ENCODE results near the gene ACTL7A.

Gene ACTL7A

DNA sequence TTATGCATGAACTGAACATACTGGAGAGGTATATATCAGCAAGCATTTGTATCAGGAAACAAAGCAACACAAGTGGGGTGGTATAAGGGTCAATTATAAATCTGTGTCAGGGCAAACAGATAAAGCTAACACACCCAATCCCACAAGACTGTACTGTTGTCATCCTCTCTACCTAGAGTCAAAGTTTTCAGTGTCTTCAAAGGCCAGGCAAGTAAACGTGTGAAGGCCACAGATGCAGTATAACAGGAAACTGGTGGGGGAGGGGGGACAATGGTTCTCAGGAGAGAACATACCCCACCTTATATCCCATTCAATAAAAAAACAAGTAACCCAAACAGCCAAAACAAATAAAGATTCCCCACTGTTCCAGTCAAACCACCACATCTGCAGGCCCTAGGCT lies 49.8 kb downstream of the ACTL7A start:
- no peaks in the 10 kb centered on the region for H3K4me1 ChIP-seq
- TF ChIP-seq, protein P1, sequence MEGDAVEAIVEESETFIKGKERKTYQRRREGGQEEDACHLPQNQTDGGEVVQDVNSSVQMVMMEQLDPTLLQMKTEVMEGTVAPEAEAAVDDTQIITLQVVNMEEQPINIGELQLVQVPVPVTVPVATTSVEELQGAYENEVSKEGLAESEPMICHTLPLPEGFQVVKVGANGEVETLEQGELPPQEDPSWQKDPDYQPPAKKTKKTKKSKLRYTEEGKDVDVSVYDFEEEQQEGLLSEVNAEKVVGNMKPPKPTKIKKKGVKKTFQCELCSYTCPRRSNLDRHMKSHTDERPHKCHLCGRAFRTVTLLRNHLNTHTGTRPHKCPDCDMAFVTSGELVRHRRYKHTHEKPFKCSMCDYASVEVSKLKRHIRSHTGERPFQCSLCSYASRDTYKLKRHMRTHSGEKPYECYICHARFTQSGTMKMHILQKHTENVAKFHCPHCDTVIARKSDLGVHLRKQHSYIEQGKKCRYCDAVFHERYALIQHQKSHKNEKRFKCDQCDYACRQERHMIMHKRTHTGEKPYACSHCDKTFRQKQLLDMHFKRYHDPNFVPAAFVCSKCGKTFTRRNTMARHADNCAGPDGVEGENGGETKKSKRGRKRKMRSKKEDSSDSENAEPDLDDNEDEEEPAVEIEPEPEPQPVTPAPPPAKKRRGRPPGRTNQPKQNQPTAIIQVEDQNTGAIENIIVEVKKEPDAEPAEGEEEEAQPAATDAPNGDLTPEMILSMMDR (IDR thresholded peaks at IDR 0.05; ENCODE audit: low read depth, low read length), result no peak
- no peak for DNase-seq
- H3K9me3 ChIP-seq, result no peaks in the 10 kb centered on the region
- H3K36me3 ChIP-seq, result peaks cover 44% of the 10 kb centered on the region
- H3K27me3 ChIP-seq, result no peaks in the 10 kb centered on the region
- no peak overlapping the region for H3K4me3 ChIP-seq (ENCODE audit: low read depth, low read length)

All from BE2C (cell line).